22Rv1 (cell line): ENCODE results near the gene BCAP29.
"Not testable (repeated sequence)": the region's sequence is repeated elsewhere in the genome, so short reads cannot be mapped to it uniquely, and the experiment has no call there.

ENCODE experiments used
- H3K27ac ChIP-seq: fragments of 450-650 bp; 2 replicates; pipeline ENCODE4 v1.5.1; 2017
- CTCF ChIP-seq: fragments of 450-650 bp; IDR thresholded peaks from 2 replicates; pipeline ENCODE4 v1.5.1; 2017; ENCODE audit warnings: mild to moderate bottlenecking
- ZFX ChIP-seq: fragments of 450-650 bp; IDR thresholded peaks from 2 replicates; pipeline ENCODE4 v1.6.1; 2017; ENCODE audit warnings: antibody characterized with exemption, borderline replicate concordance

BCAP29 gene

GRCh38 chr7:107579885-107580715 lies at the start of gene BCAP29:
TSS of gene BCAP29 (plus strand) at chr7:107580246. CDS start at chr7:107580773, 527 bp downstream.
- peak within 1 kb of the TSS; percentile 66 for H3K27ac ChIP-seq
- TF ChIP-seq CTCF (peak; percentile 61), ZFX (no peak)

GRCh38 chr7:107530751-107531150 lies 49.3 kb upstream of the BCAP29 start:
- no peak for TF ChIP-seq ZFX
- TF ChIP-seq CTCF: no peak
- H3K27ac ChIP-seq: no peak overlapping the region

- TF ChIP-seq ZFX (no peak), CTCF (no peak)
- no peak overlapping the region for H3K27ac ChIP-seq
These were observed 45.9 kb upstream of the BCAP29 start for GRCh38 chr7:107534139-107534538.

GRCh38 chr7:107537228-107537627 lies 42.8 kb upstream of the BCAP29 start:
- not testable (repeated sequence) for H3K27ac ChIP-seq

- H3K27ac ChIP-seq: peak overlapping the region; percentile 33; the same call in 1 of the 2 replicates
- no peak for TF ChIP-seq CTCF
- no peak for TF ChIP-seq ZFX
These were observed 42.0 kb upstream of the BCAP29 start for GRCh38 chr7:107538001-107538400.

DNA sequence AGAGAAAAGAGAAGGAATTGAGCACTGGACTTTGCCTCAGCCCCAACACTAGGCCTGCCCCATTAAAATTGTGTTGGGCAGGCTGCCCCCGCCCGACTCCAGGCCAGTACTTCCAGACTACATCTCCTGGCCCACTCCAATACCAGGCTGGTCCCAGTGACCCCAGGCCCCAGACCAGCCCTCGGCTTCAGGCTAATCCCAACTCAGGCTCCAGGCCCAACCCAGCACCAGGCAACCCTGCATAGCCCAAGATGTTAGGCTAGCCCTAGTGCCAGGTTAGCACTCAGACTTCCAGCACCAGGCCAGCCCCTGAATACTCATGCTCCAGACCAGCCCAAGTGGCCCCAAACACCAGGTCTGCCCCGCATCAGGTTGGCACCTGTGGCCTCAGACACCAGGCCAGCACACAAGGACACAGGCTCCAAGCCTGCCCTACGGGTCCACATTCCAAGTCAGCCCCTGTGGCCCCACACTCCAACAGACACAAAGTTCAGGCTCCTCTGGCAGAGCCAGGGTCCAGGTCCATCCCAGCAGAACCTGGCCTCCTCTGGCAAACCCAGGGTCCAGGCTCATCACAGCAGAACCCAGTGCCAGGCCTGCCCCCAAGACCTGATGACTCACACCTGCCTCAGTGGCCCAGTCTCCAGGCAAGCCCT lies 36.6 kb upstream of the BCAP29 start:
- TF ChIP-seq ZFX (no peak), CTCF (no peak)
- no peak overlapping the region for H3K27ac ChIP-seq

- no peak overlapping the region for H3K27ac ChIP-seq
- no peak for TF ChIP-seq ZFX
- no peak for TF ChIP-seq CTCF
These were observed 35.0 kb upstream of the BCAP29 start for GRCh38 chr7:107544848-107545591.
